Left ventricle myocardium inferior (tissue), 1 donor: ENCODE measurements around the gene ZNF606. TPM values are rescaled to one million over a fixed set of nuclear protein-coding genes. Genes with fewer than 3 reads are reported as not detected.

Experiments used
- DNase-seq: peaks from one replicate; pipeline ENCODE4 v3.0.0-alpha.2; 2020
- H3K27ac ChIP-seq: fragments of 200-600 bp; replicated peaks from 2 replicates; pipeline ENCODE4 v1.8.0; 2021
- H3K27me3 ChIP-seq: fragments of 200-600 bp; 2 replicates; pipeline ENCODE4 v1.8.0; 2021; ENCODE audit warnings: low read depth
- H3K36me3 ChIP-seq: fragments of 200-600 bp; 2 replicates; pipeline ENCODE4 v1.8.0; 2021
- H3K4me1 ChIP-seq: fragments of 200-600 bp; 2 replicates; pipeline ENCODE4 v1.8.0; 2021
- H3K4me3 ChIP-seq: fragments of 200-600 bp; 2 replicates; pipeline ENCODE4 v1.8.0; 2021; ENCODE audit warnings: mild to moderate bottlenecking, moderate library complexity
- H3K9me3 ChIP-seq: fragments of 200-600 bp; replicated peaks from 2 replicates; pipeline ENCODE4 v1.8.0; 2021
- CTCF ChIP-seq: fragments of 200-600 bp; IDR thresholded peaks from 2 replicates; pipeline ENCODE4 v1.8.0; 2021; ENCODE audit warnings: antibody characterized with exemption, mild to moderate bottlenecking, borderline replicate concordance
- intact Hi-C: fragments of 100-400 bp; cut with micrococcal nuclease; formaldehyde crosslinking; loops from one replicate; pipeline ENCODE4 v1.11.0; 2022
- total RNA-seq: library from RNA; stranded (reverse); fragmentation: NEBNext Ultra II Directional; extraction: Animal tissue kit (Norgen Biotek cat#: 25700); gene quantifications from one replicate; pipeline ENCODE4 v1.2.1, GENCODE V29; 2021
- donor health status: DM: no; HTN: yes; CAD: no; lungs with severe emphysema.

The ZNF606 gene
- total RNA-seq, 1 donor from 2014 or later, result 13.7 TPM

DNA sequence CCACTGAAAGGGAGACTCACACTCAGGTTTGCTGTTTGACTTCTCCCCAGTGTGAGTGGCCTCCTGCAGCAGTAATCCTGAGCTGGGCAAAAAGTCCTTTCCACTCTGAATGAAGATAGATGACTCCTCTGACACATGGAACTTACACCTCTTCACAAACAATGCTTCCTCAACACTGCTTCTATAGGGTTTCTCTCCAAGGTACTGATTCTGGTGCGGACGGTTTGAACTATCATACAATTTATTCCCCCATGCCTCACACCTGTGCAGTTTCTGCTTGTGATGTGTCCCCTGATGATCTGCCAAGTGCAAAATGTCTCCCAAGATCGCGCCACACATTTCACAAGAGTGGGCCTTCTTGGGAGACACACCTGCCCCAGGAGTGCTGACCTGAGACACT, 75.0 kb downstream of the ZNF606 start:
- no peaks in the 10 kb centered on the region for H3K27me3 ChIP-seq
- no peak for TF ChIP-seq CTCF
- H3K27ac ChIP-seq, result no peak overlapping the region
- H3K4me1 ChIP-seq, result no peaks in the 10 kb centered on the region
- no peak overlapping the region for H3K4me3 ChIP-seq
- peaks cover 91% of the 10 kb centered on the region for H3K36me3 ChIP-seq
- peaks cover 96% of the 10 kb centered on the region for H3K9me3 ChIP-seq
- intact Hi-C loops, result no loop called here
- no peak for DNase-seq

Other genes starting within 250 kb of the ZNF606 start
- gene ZNF586, start 233.1 kb downstream of the ZNF606 start, total RNA-seq, result 12.0 TPM
- gene ZNF552, start 187.9 kb downstream of the ZNF606 start, total RNA-seq, result 3.9 TPM
- gene ZNF587B, start 172.5 kb downstream of the ZNF606 start, total RNA-seq, result 6.7 TPM
- 20.0 TPM for gene ZNF587, start 153.0 kb downstream of the ZNF606 start, total RNA-seq
- 11.2 TPM for gene ZNF814, start 113.8 kb downstream of the ZNF606 start, total RNA-seq
- gene ZNF417, start 86.2 kb downstream of the ZNF606 start, total RNA-seq, result 10.6 TPM
- gene ZNF418, start 67.4 kb downstream of the ZNF606 start, total RNA-seq, result 10.9 TPM
- gene ZNF256, start 55.1 kb downstream of the ZNF606 start, total RNA-seq, result 10.8 TPM
- gene C19orf18, start 28.3 kb downstream of the ZNF606 start, total RNA-seq, result 2.1 TPM
- gene ZSCAN1, start 31.2 kb upstream of the ZNF606 start, total RNA-seq, result not detected
- gene ZNF135, start 56.5 kb upstream of the ZNF606 start, total RNA-seq, result 3.8 TPM
- gene ZSCAN18, start 95.4 kb upstream of the ZNF606 start, total RNA-seq, result 76.1 TPM
- 7.8 TPM for gene ZNF329, start 148.0 kb upstream of the ZNF606 start, total RNA-seq
- 19.3 TPM for gene ZNF274, start 180.2 kb upstream of the ZNF606 start, total RNA-seq
- gene ZNF544, start 226.1 kb upstream of the ZNF606 start, total RNA-seq, result 24.0 TPM